Stimulated activated CD4-positive, alpha-beta T cell treated with anti-CD3 and anti-CD28 coated beads, Interleukin-4, amount 100 ng/mL, for 4 hours (primary cell): Measurements from ENCODE around the gene NECAP2.
"Not testable (repeated sequence)": the region's sequence is repeated elsewhere in the genome, so short reads cannot be mapped to it uniquely, and the experiment has no call there.

ENCODE experiments used
- DNase-seq, 2 experiments: peaks; one replicate each; pipeline ENCODE4 v3.0.0-alpha.2; 2020

Gene NECAP2

DNA sequence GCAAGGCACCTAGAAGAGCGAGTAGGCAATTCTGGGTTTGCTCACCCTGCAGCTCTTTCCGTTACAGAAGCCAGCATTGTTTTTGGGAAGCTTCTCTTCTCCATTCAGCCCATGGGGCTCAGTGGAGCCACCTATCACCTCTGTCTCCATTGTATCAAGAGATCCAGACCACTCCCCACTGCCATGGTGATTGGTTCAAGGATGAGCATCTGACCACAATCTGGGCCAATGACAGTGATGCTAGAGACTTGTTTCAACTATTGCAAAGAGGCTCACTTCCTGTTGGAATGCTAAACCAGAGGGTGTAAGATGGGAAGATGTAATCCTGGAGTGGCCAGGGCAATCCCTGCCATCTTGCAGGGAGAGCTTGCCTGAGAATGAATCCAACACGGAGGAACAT, 9.9 kb upstream of the NECAP2 start:
- no peak for DNase-seq

DNA sequence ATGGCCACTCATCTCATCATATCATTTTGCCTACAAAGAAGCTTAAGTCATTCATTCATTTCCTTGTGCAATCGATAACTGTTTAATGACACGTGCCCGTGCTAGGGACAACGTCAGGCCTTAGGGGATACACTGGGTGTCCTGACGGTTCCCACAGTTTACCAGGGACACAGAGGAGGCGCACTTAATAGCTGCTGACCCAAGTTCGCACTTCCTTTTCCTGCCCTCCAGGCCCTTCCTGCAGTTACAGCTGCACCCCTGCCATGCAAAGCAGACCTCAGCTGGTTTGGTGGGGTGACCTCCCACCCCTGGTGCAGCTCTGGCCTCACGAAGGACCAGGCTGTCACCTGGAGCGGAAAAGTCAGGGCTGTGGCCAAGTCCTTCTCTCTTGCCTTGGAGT, 7.5 kb upstream of the NECAP2 start:
- no peak for DNase-seq

GRCh38 chr1:16434007-16434406, 6.5 kb upstream of the NECAP2 start:
- DNase-seq: no peak

GRCh38 chr1:16434501-16434900, 6.0 kb upstream of the NECAP2 start:
- DNase-seq: no peak

- no peak for DNase-seq
Observed at GRCh38 chr1:16436946-16437474, 3.5 kb upstream of the NECAP2 start, which contains the start of gene SPATA21. TSS of gene SPATA21 (minus strand) at chr1:16437424. CDS start at chr1:16431371, 6,053 bp downstream.

GRCh38 chr1:16438516-16438915, 2.0 kb upstream of the NECAP2 start:
- DNase-seq: no peak

- DNase-seq: no peak
Observed at GRCh38 chr1:16438924-16439323, 1.6 kb upstream of the NECAP2 start.

- DNase-seq: no peak
Observed at GRCh38 chr1:16440131-16440469, 424 bp upstream of the NECAP2 start.

- no peak for DNase-seq
Observed at GRCh38 chr1:16441282-16441665, 750 bp downstream of the NECAP2 start.

- DNase-seq: no peak
Observed at GRCh38 chr1:16442265-16442664, 1.7 kb downstream of the NECAP2 start.

- no peak for DNase-seq
Observed at GRCh38 chr1:16442941-16443340, 2.4 kb downstream of the NECAP2 start.

- DNase-seq: no peak
Observed at GRCh38 chr1:16443975-16444770, 3.6 kb downstream of the NECAP2 start.

DNA sequence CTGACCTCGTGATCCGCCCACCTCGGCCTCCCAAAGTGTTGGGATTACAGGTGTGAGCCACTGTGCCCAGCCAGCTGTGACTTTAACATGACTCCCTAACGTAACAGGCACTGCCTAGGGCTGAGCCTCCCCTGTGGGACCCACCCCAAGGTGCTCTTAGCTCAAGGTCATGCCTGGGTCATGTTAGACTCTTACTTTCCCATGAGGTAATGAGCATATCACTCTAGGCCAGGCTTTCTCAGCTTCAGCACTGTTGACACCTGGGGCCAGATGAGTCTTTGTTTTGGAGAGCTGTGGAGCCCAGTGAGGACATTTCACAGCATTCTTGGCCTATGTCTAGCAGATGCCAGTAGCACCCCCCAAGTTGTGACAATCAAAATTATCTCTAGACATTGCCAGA, 4.5 kb downstream of the NECAP2 start:
- DNase-seq: no peak

- DNase-seq: no peak
Observed at GRCh38 chr1:16446116-16446515, 5.6 kb downstream of the NECAP2 start.

DNA sequence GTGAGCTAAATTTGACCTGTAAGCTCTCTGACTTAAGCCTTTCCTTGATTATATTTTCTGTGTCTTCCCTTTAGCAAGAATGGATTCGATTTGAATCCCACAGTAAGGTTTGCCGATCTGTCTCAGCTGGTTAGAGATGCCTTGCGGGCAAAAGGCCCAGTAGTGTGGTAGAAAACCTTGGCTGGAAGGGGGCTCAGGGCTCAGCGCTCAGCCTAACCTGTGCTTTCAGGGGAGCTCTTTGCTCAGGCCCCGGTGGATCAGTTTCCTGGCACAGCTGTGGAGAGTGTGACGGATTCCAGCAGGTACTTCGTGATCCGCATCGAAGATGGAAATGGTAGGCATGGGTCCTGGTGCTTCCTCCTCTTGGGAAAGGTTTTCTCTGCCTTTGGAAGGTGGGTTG, 7.1 kb downstream of the NECAP2 start:
- no peak for DNase-seq

GRCh38 chr1:16449065-16449464, 8.5 kb downstream of the NECAP2 start:
- DNase-seq: no peak

DNA sequence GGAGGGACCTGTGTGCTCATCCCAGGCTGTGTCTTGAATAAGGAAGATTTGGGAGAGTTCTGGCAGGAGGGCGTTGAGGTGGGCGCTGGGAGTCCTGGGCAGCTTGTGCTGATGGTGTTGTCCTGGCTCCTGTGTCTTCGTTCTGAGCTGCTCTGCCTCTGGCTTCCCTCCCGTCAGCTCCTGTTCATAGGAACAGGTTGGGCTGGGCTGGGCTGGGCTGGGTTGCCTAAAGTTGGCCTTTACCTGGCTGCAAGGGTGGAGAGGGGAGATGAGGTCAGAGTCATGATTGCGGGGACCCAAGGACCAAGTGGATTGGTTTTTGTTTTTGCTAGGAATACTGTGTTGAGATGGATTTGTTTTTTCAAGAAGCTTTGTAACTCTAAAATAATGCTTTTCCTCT, 9.1 kb downstream of the NECAP2 start:
- DNase-seq: no peak

- DNase-seq: no peak
Observed at GRCh38 chr1:16450863-16451481, 10.4 kb downstream of the NECAP2 start.

GRCh38 chr1:16451841-16452528, 11.5 kb downstream of the NECAP2 start:
- DNase-seq: no peak

GRCh38 chr1:16454909-16455308, 14.4 kb downstream of the NECAP2 start:
- DNase-seq: not testable (repeated sequence)

- DNase-seq: not testable (repeated sequence)
Observed at GRCh38 chr1:16456151-16456550, 15.6 kb downstream of the NECAP2 start.

DNA sequence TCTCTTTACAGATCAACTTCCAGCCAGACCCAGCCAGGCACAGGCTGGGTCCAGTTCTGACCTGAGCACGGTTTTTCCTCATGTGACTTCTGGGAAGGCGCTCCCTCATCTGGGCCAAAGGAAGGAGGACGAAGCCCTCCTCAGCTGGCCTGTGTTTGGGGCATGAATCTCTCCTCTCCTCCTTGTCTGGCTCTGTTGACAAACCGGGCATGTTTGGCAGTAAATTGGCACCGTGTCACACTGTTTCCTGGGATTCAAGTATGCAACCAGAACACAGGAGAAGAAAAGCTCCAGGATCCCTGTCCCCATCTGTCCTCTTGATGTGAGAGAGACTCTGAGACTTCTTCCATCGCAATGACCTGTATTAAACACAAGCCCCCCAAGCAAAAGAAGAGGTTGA, 18.3 kb downstream of the NECAP2 start:
- DNase-seq: no peak

GRCh38 chr1:16459352-16459925, 18.9 kb downstream of the NECAP2 start:
- no peak for DNase-seq

- DNase-seq: no peak
Observed at GRCh38 chr1:16461681-16462080, 21.2 kb downstream of the NECAP2 start.
